ENCODE measurements around the gene DIPK2B. TPM values are rescaled to one million over a fixed set of nuclear protein-coding genes. Genes with fewer than 3 reads are reported as not detected.
A peak's percentile ranks its signal among the peaks of the same experiment; 100 is the strongest.

DIPK2B gene
- total and polyA plus RNA-seq, 9 of the 15 experiments (the other 6 are each of a cell fraction or from before 2014, with no cell fraction given) = not detected

DNA sequence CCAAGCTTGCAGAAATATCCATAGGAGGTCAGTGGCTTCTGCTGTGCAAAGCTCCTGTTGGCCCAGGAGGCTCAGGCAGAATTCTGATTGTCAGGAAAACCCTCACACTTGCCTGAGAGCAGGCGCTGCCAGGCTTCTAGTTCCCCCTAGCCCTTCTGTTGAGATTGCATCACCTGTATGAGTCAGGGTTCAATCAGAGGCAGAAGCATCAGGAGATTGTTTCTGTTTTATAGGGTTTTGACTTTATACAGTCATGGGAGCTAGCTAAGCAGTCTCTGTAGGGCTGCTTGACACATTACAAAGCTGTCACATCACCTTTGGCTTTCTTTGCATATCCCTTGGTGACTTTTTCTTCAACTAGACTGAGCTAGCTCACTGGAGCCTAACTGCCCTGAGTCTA is 27.8 kb downstream of the DIPK2B start (continued):
- TF ChIP-seq SIRT6 (IDR thresholded peaks at IDR 0.05; ENCODE audit: low read depth, low read length) (no peak), ZNF324 (CRISPR knock-in tag; IDR thresholded peaks at IDR 0.05) (no peak), CTCF (IDR thresholded peaks at IDR 0.05 in 2 of 3, conservative IDR thresholded peaks at IDR 0.05 in 1 of 3; ENCODE audit: insufficient read depth in 2 of 3, low read depth in 1 of 3, low read length in 3 of 3) (no peak), ZZZ3 (IDR thresholded peaks at IDR 0.05) (no peak), ZNF77 (CRISPR knock-in tag; IDR thresholded peaks at IDR 0.05) (no peak), HNRNPK (IDR thresholded peaks at IDR 0.05; ENCODE audit: low read depth, low read length, poor library complexity, severe bottlenecking) (no peak), GATA2 (CRISPR knock-in tag; IDR thresholded peaks at IDR 0.05) (no peak), CEBPG (CRISPR knock-in tag; IDR thresholded peaks at IDR 0.05) (peak; percentile 75), CEBPG (tag; conservative IDR thresholded peaks at IDR 0.05 in 1 of 2, IDR thresholded peaks at IDR 0.05 in 1 of 2) (peak in 1 of 2 experiments; percentile 80; a peak in 2 of 4 replicates), KLF16 (IDR thresholded peaks at IDR 0.05) (no peak), ASH1L (IDR thresholded peaks at IDR 0.05; ENCODE audit: borderline replicate concordance, low read depth, partially characterized antibody) (no peak), CEBPB (tag; IDR thresholded peaks at IDR 0.05) (peak; percentile 67), ZNF551 (CRISPR knock-in tag; IDR thresholded peaks at IDR 0.05) (no peak), ZNF184 (CRISPR knock-in tag; IDR thresholded peaks at IDR 0.05) (no peak), NFYB (IDR thresholded peaks at IDR 0.05; ENCODE audit: extremely low read depth, insufficient read length) (no peak), ZNF133 (CRISPR knock-in tag; IDR thresholded peaks at IDR 0.05) (no peak), RNF2 (IDR thresholded peaks at IDR 0.05) (no peak), DEAF1 (CRISPR knock-in tag; IDR thresholded peaks at IDR 0.05) (no peak)
- TF ChIP-seq, protein P1, sequence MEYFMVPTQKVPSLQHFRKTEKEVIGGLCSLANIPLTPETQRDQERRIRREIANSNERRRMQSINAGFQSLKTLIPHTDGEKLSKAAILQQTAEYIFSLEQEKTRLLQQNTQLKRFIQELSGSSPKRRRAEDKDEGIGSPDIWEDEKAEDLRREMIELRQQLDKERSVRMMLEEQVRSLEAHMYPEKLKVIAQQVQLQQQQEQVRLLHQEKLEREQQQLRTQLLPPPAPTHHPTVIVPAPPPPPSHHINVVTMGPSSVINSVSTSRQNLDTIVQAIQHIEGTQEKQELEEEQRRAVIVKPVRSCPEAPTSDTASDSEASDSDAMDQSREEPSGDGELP (CRISPR knock-in tag; IDR thresholded peaks at IDR 0.05; ENCODE audit: borderline replicate concordance) = no peak
- TF ChIP-seq, protein P2, sequence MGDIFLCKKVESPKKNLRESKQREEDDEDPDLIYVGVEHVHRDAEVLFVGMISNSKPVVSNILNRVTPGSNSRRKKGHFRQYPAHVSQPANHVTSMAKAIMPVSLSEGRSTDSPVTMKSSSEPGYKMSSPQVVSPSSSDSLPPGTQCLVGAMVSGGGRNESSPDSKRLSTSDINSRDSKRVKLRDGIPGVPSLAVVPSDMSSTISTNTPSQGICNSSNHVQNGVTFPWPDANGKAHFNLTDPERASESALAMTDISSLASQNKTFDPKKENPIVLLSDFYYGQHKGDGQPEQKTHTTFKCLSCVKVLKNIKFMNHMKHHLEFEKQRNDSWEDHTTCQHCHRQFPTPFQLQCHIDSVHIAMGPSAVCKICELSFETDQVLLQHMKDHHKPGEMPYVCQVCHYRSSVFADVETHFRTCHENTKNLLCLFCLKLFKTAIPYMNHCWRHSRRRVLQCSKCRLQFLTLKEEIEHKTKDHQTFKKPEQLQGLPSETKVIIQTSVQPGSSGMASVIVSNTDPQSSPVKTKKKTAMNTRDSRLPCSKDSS (IDR thresholded peaks at IDR 0.05; ENCODE audit: low read depth, partially characterized antibody) = no peak
- TF ChIP-seq, protein P3, sequence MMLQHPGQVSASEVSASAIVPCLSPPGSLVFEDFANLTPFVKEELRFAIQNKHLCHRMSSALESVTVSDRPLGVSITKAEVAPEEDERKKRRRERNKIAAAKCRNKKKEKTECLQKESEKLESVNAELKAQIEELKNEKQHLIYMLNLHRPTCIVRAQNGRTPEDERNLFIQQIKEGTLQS (IDR thresholded peaks at IDR 0.05) = peak; percentile 89
- TF ChIP-seq, protein P3 (CRISPR knock-in tag; conservative IDR thresholded peaks at IDR 0.05) = no peak
